IPS DF 6.9 (cell line): ENCODE data around the gene TNRC18.
"Not testable (repeated sequence)": the region's sequence is repeated elsewhere in the genome, so short reads cannot be mapped to it uniquely, and the experiment has no call there.

ENCODE experiments used
- DNase-seq: peaks from one replicate; pipeline ENCODE4 v3.0.0-alpha.2; 2013; ENCODE audit warnings: low read depth, low spot score
- H3K27ac ChIP-seq: one replicate; pipeline ENCODE4 v1.5.1; 2013; ENCODE audit warnings: low read length, control low read depth
- H3K27me3 ChIP-seq: 2 replicates; pipeline ENCODE4 v1.6.1; 2013; ENCODE audit warnings: mild to moderate bottlenecking, low read length; ENCODE audit not compliant: control insufficient read depth, insufficient read depth
- H3K36me3 ChIP-seq: 2 replicates; pipeline ENCODE4 v1.6.1; 2013; ENCODE audit warnings: low read length; ENCODE audit not compliant: control insufficient read depth, insufficient read depth
- H3K4me1 ChIP-seq: 2 replicates; pipeline ENCODE4 v1.6.1; 2013; ENCODE audit warnings: low read length; ENCODE audit not compliant: control insufficient read depth, insufficient read depth
- H3K4me3 ChIP-seq: 2 replicates; pipeline ENCODE4 v1.5.1; 2013; ENCODE audit warnings: mild to moderate bottlenecking, low read length
- H3K9me3 ChIP-seq: 2 replicates; pipeline ENCODE4 v1.6.1; 2013; ENCODE audit warnings: low read length, inconsistent platforms; ENCODE audit not compliant: control insufficient read depth, insufficient read depth
- WGBS: extraction: QIAGEN DNeasy Blood & Tissue Kit; methylation state at CpG from one replicate; pipeline ENCODE4 v1.1.7; 2013; ENCODE audit warnings: mixed read lengths, missing lambda C conversion rate; ENCODE audit not compliant: insufficient read length, insufficient coverage; 5-methylcytosine and 5-hydroxymethylcytosine counted together

Gene TNRC18

GRCh38 chr7:5339955-5340354, 83.7 kb downstream of the TNRC18 start:
- Histone ChIP-seq H3K36me3 (no peaks in the 10 kb centered on the region), H3K27me3 (no peaks in the 10 kb centered on the region), H3K27ac (no peak overlapping the region), H3K4me1 (no peaks in the 10 kb centered on the region), H3K9me3 (no peaks in the 10 kb centered on the region), H3K4me3 (no peak overlapping the region)
- no CpG with 5 or more reads among the region's 2 CpGs for WGBS
- DNase-seq, result no peak

GRCh38 chr7:5337047-5337446, 86.6 kb downstream of the TNRC18 start:
- Histone ChIP-seq H3K36me3 (no peaks in the 10 kb centered on the region; the same call in 1 of the 2 replicates), H3K4me3 (no peak overlapping the region), H3K4me1 (no peaks in the 10 kb centered on the region; the same call in 1 of the 2 replicates), H3K9me3 (no peaks in the 10 kb centered on the region), H3K27ac (no peak overlapping the region), H3K27me3 (no peaks in the 10 kb centered on the region)
- DNase-seq, result no peak
- WGBS, result no CpG with 5 or more reads among the region's 11 CpGs

- Histone ChIP-seq H3K4me3 (no peak overlapping the region), H3K27me3 (no peaks in the 10 kb centered on the region), H3K4me1 (no peaks in the 10 kb centered on the region; the same call in 1 of the 2 replicates), H3K36me3 (no peaks in the 10 kb centered on the region; the same call in 1 of the 2 replicates), H3K27ac (no peak overlapping the region), H3K9me3 (no peaks in the 10 kb centered on the region)
- DNase-seq, result no peak
- WGBS, result no CpG with 5 or more reads among the region's 8 CpGs
Observed at GRCh38 chr7:5334671-5335070, 89.0 kb downstream of the TNRC18 start.

DNA sequence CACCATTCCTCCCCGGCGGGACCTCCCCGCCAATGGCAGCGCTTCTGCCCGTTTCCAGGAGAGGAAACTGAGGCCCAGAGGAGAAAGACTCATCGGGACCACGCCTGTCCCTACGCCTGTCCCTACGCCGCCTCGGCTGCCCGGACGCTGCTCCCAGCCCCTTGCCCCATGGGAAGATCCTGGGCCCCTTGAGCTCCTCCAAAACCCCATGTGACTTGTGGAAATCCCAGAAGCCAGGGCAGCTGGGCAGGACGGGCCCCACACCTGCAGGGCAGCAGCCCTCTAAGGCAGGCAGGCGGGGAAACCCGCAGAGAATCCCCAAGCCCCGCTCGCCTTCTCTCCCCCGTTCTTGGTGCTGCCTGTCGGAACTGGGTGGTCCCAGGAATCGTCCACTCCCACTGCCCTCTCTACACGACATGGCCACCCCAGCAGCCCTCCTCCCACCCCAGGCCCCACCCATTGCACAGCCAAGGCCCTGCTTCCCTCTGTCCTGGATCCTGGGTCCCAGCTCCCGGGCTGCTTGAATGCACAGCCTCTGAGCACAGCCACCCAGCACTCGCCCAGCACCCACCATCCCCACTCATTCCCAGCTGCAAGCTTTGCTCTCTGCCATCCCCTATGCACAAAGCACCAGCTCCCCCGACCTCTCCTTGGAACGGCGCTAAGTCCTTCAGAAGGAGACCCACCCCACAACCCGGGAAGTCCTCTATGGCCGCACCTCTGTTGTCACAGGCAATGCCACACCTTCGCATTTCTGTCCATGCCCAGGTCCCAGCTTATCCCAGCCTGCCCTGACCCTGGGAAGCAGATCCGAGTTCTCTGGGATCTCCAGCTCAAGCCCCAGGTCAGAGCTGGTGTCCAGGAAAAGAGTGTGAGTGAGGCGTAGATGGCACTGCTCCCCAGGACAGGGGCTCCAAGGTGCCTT, 90.3 kb downstream of the TNRC18 start:
- DNase-seq, result no peak
- no CpG with 5 or more reads among the region's 32 CpGs for WGBS

DNA sequence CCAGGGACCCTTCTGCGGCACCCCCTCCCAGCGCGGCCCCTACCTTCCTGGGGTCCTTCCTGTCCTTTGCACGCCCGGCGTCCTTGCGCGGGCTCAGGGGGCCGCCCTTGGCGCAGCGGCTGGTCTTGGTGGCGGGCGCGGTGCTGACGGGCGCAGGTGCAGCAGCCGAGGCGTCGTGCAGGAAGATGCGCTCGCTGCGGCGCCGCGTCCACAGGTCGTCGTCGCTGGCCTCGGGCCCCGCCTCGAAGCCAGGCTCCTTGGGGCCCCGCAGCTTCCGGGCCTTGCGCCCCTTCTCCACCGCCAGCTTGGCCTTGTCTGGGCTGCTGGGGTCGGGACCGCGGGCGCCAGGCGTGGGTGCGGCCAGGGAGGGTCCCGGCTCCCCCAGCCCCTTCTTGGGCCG, 91.1 kb downstream of the TNRC18 start:
- WGBS, result no CpG with 5 or more reads among the region's 43 CpGs
- no peaks in the 10 kb centered on the region for H3K9me3 ChIP-seq
- no peaks in the 10 kb centered on the region for H3K27me3 ChIP-seq
- H3K36me3 ChIP-seq, result no peaks in the 10 kb centered on the region; the same call in 1 of the 2 replicates
- no peaks in the 10 kb centered on the region; the same call in 1 of the 2 replicates for H3K4me1 ChIP-seq
- no peak for DNase-seq
- H3K27ac ChIP-seq, result no peak overlapping the region
- no peak overlapping the region for H3K4me3 ChIP-seq

More for the DNA sequence above, 90.3 kb downstream of the TNRC18 start:
- Histone ChIP-seq H3K36me3 (no peaks in the 10 kb centered on the region; the same call in 1 of the 2 replicates), H3K4me3 (no peak overlapping the region), H3K27ac (no peak overlapping the region), H3K27me3 (no peaks in the 10 kb centered on the region), H3K4me1 (no peaks in the 10 kb centered on the region; the same call in 1 of the 2 replicates), H3K9me3 (no peaks in the 10 kb centered on the region)

DNA sequence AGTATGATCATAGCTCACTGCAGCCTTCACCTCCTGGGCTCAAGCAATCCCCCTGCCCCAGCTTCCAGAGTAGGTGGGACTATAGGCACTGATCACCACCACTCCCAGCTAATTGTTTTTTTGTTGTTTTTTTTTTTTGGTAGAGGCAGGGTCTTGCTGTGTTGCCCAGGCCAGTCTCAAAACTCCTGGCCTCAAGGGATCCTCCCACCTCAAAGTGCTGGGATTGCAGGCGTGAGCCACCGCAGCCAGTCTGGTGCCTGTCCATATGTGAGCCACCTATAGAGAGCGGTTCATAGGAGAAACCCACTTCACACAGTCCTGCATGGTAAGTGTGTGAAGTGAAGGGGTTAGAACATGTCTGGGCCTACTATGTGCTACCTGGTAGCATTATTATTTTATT, 93.3 kb downstream of the TNRC18 start:
- Histone ChIP-seq H3K27me3 (no peaks in the 10 kb centered on the region), H3K9me3 (no peaks in the 10 kb centered on the region), H3K36me3 (no peaks in the 10 kb centered on the region; the same call in 1 of the 2 replicates), H3K4me1 (no peaks in the 10 kb centered on the region; the same call in 1 of the 2 replicates), H3K4me3 (no peak overlapping the region), H3K27ac (no peak overlapping the region)
- no peak for DNase-seq
- WGBS, result no CpG with 5 or more reads among the region's 3 CpGs

DNA sequence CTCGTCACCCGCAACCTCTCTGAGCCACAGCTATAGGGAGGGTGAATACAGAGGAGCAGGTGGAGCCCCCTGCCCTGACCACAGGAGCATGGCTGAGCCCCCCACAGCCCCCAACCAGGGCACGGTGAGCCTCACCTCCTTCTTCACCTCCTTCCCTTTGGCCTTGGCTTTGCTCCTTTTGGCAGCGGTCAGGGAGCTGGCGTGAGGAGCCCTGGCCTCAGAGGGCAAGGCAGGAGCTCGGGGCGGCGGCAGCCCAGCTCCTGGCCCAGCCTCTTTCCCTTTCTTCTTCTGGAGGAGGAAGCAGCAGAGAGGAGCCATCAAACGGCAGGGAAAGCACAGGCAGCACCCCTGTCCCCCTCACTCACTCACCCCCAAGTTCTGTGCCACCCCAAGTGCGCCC, 98.7 kb downstream of the TNRC18 start:
- H3K27me3 ChIP-seq, result no peaks in the 10 kb centered on the region
- H3K27ac ChIP-seq, result no peak overlapping the region
- no peak overlapping the region for H3K4me3 ChIP-seq
- H3K9me3 ChIP-seq, result no peaks in the 10 kb centered on the region
- H3K4me1 ChIP-seq, result no peaks in the 10 kb centered on the region
- no peaks in the 10 kb centered on the region for H3K36me3 ChIP-seq
- no peak for DNase-seq
- no CpG with 5 or more reads among the region's 10 CpGs for WGBS

GRCh38 chr7:5323800-5324781, 99.5 kb downstream of the TNRC18 start:
- not testable (repeated sequence) for H3K27me3 ChIP-seq, H3K4me1 ChIP-seq, H3K9me3 ChIP-seq, H3K36me3 ChIP-seq, H3K27ac ChIP-seq, DNase-seq, H3K4me3 ChIP-seq
- WGBS, result no CpG with 5 or more reads among the region's 31 CpGs

DNA sequence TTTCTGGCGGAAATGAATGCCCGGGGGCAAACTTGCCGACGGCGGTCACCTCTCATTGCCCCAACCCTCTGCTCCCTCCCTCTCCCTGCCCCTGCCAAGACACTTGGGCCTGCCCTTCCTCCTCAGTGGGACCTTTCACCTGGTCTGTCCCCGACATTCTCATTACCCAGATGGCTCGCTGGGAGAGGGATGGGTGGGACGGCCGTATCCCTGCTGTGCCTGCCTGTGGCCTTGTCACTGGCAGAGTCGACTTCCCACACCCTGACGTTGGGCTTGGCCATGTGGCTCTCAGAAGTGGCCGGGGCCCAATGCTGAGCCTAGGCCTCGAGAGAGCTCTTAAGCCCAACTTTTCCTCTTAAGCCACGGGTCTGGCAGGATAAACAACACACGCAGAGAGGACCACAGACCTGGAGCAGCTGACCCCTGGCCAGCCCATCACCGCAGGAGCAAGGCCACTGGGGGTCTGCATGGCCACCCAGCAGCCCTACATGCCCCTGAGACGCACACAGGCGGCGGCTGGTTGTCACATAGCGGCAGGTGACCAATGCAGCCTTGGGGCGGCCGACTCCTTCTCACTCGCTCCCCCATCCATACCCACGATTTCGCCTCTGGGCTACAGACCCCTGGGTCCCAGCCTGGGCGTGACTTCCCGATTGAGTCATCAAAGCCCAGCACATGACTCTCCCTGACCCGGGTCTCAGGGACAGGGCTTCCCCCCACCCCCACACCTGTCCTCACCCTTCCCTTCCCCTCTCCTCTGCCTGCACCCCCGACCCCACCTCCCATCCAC, 100.8 kb downstream of the TNRC18 start:
- H3K4me1 ChIP-seq, result no peaks in the 10 kb centered on the region

More for the DNA sequence above, 100.8 kb downstream of the TNRC18 start:
- WGBS, result no CpG with 5 or more reads among the region's 29 CpGs
- Histone ChIP-seq H3K4me3 (no peak overlapping the region), H3K27ac (no peak overlapping the region), H3K9me3 (no peaks in the 10 kb centered on the region), H3K27me3 (no peaks in the 10 kb centered on the region), H3K36me3 (no peaks in the 10 kb centered on the region)
- DNase-seq, result no peak
